Pancreas (tissue), 10 donors: ENCODE results near the gene ZDHHC16. TPM values are rescaled to one million over a fixed set of nuclear protein-coding genes. Genes with fewer than 3 reads are reported as not detected.

Source experiments
- ATAC-seq, 4 donors: fragments of 200-7000 bp; cut with Tn5 transposase; one replicate each; pipeline versions ENCODE4 v1.8.0 to v1.9.1; 2020; ENCODE audit warnings: mild to moderate bottlenecking in 4 of 4, moderate library complexity in 4 of 4
- DNase-seq, 6 donors: peaks; one replicate each; pipeline ENCODE4 v3.0.0-alpha.2; 2020
- FAIRE-seq: peaks from 2 replicates; lab custom pipeline; 2012; peaks lifted over from hg19 to GRCh38; lab: Jason Lieb, UNC
- H3K27ac ChIP-seq, 4 donors: fragments of 200-600 bp; sonication (generic); 1 replicate in 3 of 4; 2 replicates in 1 of 4; pipeline versions ENCODE4 v1.5.0 to v1.8.0; 2020
- H3K27me3 ChIP-seq, 4 donors: fragments of 200-600 bp; one replicate each; pipeline ENCODE4 v1.8.0; 2021
- H3K36me3 ChIP-seq, 3 donors: fragments of 200-600 bp; sonication (generic) in 1 of 3; one replicate each; pipeline versions ENCODE4 v1.5.0 to v1.8.0; 2020 to 2021
- H3K4me1 ChIP-seq, 3 donors: fragments of 200-600 bp; one replicate each; pipeline ENCODE4 v1.8.0; 2021
- H3K4me3 ChIP-seq, 4 donors: fragments of 200-600 bp; sonication (generic) in 2 of 4; one replicate each; pipeline versions ENCODE4 v1.5.0 to v1.8.0; 2020 to 2021
- H3K9me3 ChIP-seq, 4 donors: fragments of 200-600 bp; one replicate each; pipeline ENCODE4 v1.8.0; 2021
- WGBS, 2 donors: extraction: QIAGEN DNeasy Blood & Tissue Kit; methylation state at CpG; one replicate each; pipeline ENCODE4 v1.1.7; 2013; 5-methylcytosine and 5-hydroxymethylcytosine counted together
- intact Hi-C, 3 donors: fragments of 100-400 bp; cut with DNase I; formaldehyde crosslinking; loops; one replicate each; pipeline versions ENCODE4 v1.11.1 to v1.14.2; 2022
- polyA plus RNA-seq, 2 donors: library from polyadenylated mRNA; stranded (reverse); fragments of 200-250 nt; gene quantifications; one replicate each; pipeline ENCODE4 v1.2.3, GENCODE V29; 2013
- total RNA-seq, 6 donors: library from RNA; stranded (reverse); fragmentation: NEBNext Ultra II Directional in 4 of 6; extraction: Animal tissue kit (Norgen Biotek cat#: 25700) in 4 of 6; gene quantifications; one replicate each; pipeline versions ENCODE4 v1.2.1 to v1.2.4, GENCODE V29; 2021 to 2023
- TF ChIP-seq, protein P1 (sequence below), 4 donors: fragments of 200-600 bp; sonication (generic) in 3 of 4; IDR thresholded peaks; one replicate each; pipeline versions ENCODE4 v1.5.0 to v1.8.0; 2021; ENCODE audit warnings: antibody characterized with exemption in 4 of 4
- donor health status: healthy with polysubstance abuse.
- donor health status: DM: no; HTN: no; CAD: no; lungs with moderate emphysema.
- donor health status: DM: no; HTN: no; CAD: no.
- donor health status: control.
- donor health status: control.
- donor health status: Bipolar disorder and iron deficiency.
- donor health status: DM: yes; HTN: yes; CAD: no.
- donor health status: DM: no; HTN: no; CAD: no.
- donor health status: DM: no; HTN: no; CAD: no.
- donor health status: DM: yes; HTN: yes; CAD: no.

Gene ZDHHC16
- total and polyA plus RNA-seq, 8 donors = 11.4 to 22.7 (median 16.9) TPM

DNA sequence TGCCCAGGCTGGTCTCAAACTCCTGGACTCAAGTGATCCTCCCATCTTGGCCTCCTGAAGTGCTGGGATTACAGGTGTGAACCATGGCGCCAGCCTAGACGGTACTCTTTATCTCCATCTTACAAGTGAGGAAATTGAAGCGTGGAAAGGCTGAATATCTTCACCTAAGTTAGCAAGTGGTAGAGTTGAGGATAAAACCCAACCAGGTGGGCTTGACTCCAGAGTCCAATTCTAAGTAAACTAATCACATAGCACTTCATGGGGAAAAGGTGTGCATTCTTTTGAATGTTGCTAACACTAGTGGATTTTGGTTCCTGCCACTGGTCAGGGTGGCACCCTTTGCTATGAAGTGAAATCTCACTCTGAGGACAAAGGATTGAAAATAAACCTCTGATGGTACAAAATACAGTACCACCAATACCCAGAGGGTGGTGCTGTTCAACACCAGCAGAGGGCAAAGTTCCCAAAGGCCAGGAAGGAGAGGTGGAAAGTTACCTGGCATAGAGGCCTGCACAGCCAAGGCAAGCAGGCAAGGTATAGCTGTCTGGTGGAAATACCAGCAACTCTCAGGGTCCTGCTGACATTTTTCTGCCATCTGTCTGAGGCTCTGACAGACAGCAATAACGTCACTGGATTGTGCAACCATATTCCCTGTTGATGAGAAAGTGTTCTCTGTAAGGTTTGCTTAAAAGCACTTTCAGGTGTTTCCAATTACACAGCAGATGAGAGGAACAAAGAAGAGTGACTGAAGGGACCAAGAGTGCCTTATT lies 17.6 kb downstream of the ZDHHC16 start:
- H3K27ac ChIP-seq = peak overlapping the region in 1 of 4 donors; percentile 12
- intact Hi-C loops = loop anchor here in 1 of 3 donors (5.0 kb wide), 1 partner anchor 89 kb away; no protein-coding TSS in a partner anchor
- peak in 4 of 6 donors; percentile 45 to 64 (median 48) for DNase-seq

DNA sequence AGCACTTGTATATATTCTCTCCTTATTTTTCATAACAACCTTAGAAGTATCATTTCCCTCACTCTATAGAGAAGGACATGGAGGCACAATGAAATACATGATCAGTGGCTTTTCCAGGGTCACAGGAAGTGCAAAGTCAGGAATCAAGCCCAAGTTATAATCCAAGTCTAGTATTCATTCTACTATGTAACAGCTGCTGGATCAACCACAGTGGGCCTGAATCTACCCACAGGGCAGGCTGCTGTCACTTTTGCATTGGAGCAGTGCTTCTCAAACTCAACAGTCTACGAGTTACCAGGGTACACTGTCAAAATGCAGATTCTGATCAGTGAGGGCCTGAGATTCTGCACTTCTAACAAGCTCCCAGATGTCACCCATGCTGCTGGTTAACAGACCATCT lies 18.3 kb downstream of the ZDHHC16 start:
- no peaks in the 10 kb centered on the region for H3K9me3 ChIP-seq
- H3K27me3 ChIP-seq = no peaks in the 10 kb centered on the region
- ATAC-seq (no peak), FAIRE-seq (no peak), DNase-seq (no peak)
- H3K27ac ChIP-seq = peak overlapping the region in 1 of 4 donors; percentile 12
- TF ChIP-seq, protein P1, sequence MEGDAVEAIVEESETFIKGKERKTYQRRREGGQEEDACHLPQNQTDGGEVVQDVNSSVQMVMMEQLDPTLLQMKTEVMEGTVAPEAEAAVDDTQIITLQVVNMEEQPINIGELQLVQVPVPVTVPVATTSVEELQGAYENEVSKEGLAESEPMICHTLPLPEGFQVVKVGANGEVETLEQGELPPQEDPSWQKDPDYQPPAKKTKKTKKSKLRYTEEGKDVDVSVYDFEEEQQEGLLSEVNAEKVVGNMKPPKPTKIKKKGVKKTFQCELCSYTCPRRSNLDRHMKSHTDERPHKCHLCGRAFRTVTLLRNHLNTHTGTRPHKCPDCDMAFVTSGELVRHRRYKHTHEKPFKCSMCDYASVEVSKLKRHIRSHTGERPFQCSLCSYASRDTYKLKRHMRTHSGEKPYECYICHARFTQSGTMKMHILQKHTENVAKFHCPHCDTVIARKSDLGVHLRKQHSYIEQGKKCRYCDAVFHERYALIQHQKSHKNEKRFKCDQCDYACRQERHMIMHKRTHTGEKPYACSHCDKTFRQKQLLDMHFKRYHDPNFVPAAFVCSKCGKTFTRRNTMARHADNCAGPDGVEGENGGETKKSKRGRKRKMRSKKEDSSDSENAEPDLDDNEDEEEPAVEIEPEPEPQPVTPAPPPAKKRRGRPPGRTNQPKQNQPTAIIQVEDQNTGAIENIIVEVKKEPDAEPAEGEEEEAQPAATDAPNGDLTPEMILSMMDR (IDR thresholded peaks at IDR 0.05) = no peak
- 51 to 71% methylated on average over 1 of the region's 1 CpG for WGBS, 2 donors
- peaks cover 0 to 2% (median 0%) of the 10 kb centered on the region in 3 donors for H3K4me1 ChIP-seq
- no peak overlapping the region for H3K4me3 ChIP-seq
- H3K36me3 ChIP-seq = peaks cover 6 to 77% (median 48%) of the 10 kb centered on the region in 3 donors
- intact Hi-C loops = loop anchor here in 1 of 3 donors (5.0 kb wide), 1 partner anchor 88 kb away; no protein-coding TSS in a partner anchor

More for the DNA sequence above, 17.6 kb downstream of the ZDHHC16 start:
- 55 to 62% methylated on average over 4 of the region's 4 CpGs for WGBS, 2 donors
- no peaks in the 10 kb centered on the region for H3K9me3 ChIP-seq
- no peak for FAIRE-seq
- H3K4me1 ChIP-seq = peaks cover 0 to 2% (median 0%) of the 10 kb centered on the region in 3 donors
- no peaks in the 10 kb centered on the region for H3K27me3 ChIP-seq
- peak; percentile 83 to 97 (median 92) for ATAC-seq
- H3K4me3 ChIP-seq = no peak overlapping the region
- TF ChIP-seq, protein P1 (IDR thresholded peaks at IDR 0.05) = peak; percentile 50 to 80 (median 78)
- peaks cover 6 to 77% (median 48%) of the 10 kb centered on the region in 3 donors for H3K36me3 ChIP-seq

DNA sequence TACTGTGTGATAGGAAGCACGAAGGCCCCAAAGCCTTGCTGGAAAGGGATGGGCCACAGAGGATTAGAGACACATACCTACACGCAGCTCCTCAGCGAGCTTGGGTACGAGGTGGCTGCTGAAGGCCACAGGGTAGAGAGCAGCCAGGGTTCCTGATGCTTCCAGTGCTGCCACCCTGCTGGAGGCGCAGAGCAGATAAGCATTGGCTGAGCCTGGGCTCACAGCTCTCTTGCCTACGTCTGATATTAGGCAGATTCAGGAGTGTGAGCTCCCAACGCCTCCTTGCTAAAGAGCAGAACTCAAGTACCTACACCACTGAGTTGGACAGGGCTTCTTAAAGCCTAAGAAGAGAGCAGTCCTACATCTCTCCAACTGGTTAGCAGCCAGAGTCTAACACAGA lies 20.0 kb downstream of the ZDHHC16 start:
- 92 to 94% methylated on average over 7 of the region's 7 CpGs for WGBS, 2 donors
- ATAC-seq (no peak), DNase-seq (no peak), FAIRE-seq (no peak)
- Histone ChIP-seq H3K27ac (no peak overlapping the region), H3K27me3 (no peaks in the 10 kb centered on the region), H3K4me3 (no peak overlapping the region), H3K9me3 (no peaks in the 10 kb centered on the region), H3K4me1 (peaks cover 0 to 2% (median 0%) of the 10 kb centered on the region in 3 donors), H3K36me3 (peaks cover 0 to 72% (median 47%) of the 10 kb centered on the region in 3 donors)
- TF ChIP-seq, protein P1 (IDR thresholded peaks at IDR 0.05) = no peak
- intact Hi-C loops = no loop called here

DNA sequence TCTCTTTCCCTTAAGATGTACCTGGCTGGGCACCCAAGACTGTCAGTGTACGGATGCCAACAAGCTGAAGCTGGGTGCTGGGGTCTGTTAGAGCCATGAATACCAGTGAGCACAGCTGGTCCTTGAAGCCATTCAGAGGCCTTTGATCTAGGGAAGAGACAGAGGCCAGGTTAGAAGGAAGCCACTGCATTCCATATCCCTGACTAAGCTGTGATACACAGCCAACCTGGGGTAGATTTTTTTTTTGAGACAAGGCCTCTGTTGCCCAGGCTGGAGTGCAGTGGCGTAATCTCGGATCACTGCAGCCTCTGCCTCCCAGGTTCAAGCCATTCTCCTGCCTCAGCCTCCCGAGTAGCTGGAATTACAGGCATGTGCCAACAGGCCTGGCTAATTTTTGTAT lies 20.8 kb downstream of the ZDHHC16 start:
- intact Hi-C loops = no loop called here
- 91 to 93% methylated on average over 4 of the region's 4 CpGs for WGBS, 2 donors

More for the DNA sequence above, 20.8 kb downstream of the ZDHHC16 start:
- Histone ChIP-seq H3K4me1 (peaks cover 0 to 2% (median 0%) of the 10 kb centered on the region in 3 donors), H3K36me3 (peaks cover 0 to 64% (median 42%) of the 10 kb centered on the region in 3 donors), H3K27me3 (no peaks in the 10 kb centered on the region), H3K27ac (no peak overlapping the region), H3K4me3 (no peak overlapping the region), H3K9me3 (no peaks in the 10 kb centered on the region)
- no peak for FAIRE-seq
- TF ChIP-seq, protein P1 (IDR thresholded peaks at IDR 0.05) = no peak
- DNase-seq = no peak
- no peak for ATAC-seq
